Hepatocyte (in vitro differentiated cells): Measurements from ENCODE around the gene FAM135A.

Experiments used
- CTCF ChIP-seq: fragments of 200-600 bp; sonication (generic); IDR thresholded peaks from 2 replicates; pipeline ENCODE4 v1.5.1; 2016; ENCODE audit warnings: antibody characterized with exemption, mild to moderate bottlenecking; ENCODE audit not compliant: poor library complexity
- EZH2 ChIP-seq: fragments of 200-600 bp; sonication (generic); IDR thresholded peaks from 2 replicates; pipeline ENCODE4 v1.6.1; 2016; ENCODE audit warnings: antibody characterized with exemption, mild to moderate bottlenecking, borderline replicate concordance
- EZH2phosphoT487 ChIP-seq: fragments of 200-600 bp; sonication (generic); IDR thresholded peaks from one replicate; pipeline ENCODE4 v1.6.1; 2018; ENCODE audit warnings: antibody characterized with exemption, mild to moderate bottlenecking, low read depth, moderate library complexity; ENCODE audit not compliant: unreplicated experiment, severe bottlenecking

- TF ChIP-seq CTCF (no peak), EZH2 (no peak), EZH2phosphoT487 (no peak)
Measured at GRCh38 chr6:70411542-70412251, 1.6 kb upstream of the FAM135A start.
